Activated CD4-positive, alpha-beta T cell treated with anti-CD3 and anti-CD28 coated beads for 36 hours (primary cell): Measurements from ENCODE around the gene GRB10. TPM values are rescaled to one million over a fixed set of nuclear protein-coding genes. Genes with fewer than 3 reads are reported as not detected.
"Not testable (repeated sequence)": the region's sequence is repeated elsewhere in the genome, so short reads cannot be mapped to it uniquely, and the experiment has no call there.

ENCODE experiments used
- ATAC-seq: fragments of 200-7000 bp; cut with Tn5 transposase; one replicate; pipeline ENCODE4 v1.10.0; 2021; ENCODE audit warnings: mild to moderate bottlenecking, moderate library complexity
- CTCF ChIA-PET: fragments of 350-600 bp; sonication (Branson Sonifier 250); formaldehyde crosslinking; loops from one replicate; lab custom pipeline; 2021; ENCODE audit warnings: antibody characterized with exemption; lab: Charles Lee
- POLR2A ChIA-PET: fragments of 350-600 bp; sonication (Branson Sonifier 250); formaldehyde crosslinking; loops from one replicate; lab custom pipeline; 2021; ENCODE audit warnings: antibody characterized with exemption, inconsistent platforms; lab: Charles Lee
- DNase-seq: peaks from one replicate; pipeline ENCODE4 v3.0.0-alpha.2; 2020
- H3K27ac Mint-ChIP-seq: one replicate; pipeline ENCODE4 v1.8.0; 2021; ENCODE audit warnings: mixed read lengths
- H3K27me3 Mint-ChIP-seq: one replicate; pipeline ENCODE4 v1.8.0; 2021; ENCODE audit warnings: mixed read lengths
- H3K36me3 Mint-ChIP-seq: one replicate; pipeline ENCODE4 v1.8.0; 2021; ENCODE audit warnings: low read depth, mixed read lengths
- H3K4me1 Mint-ChIP-seq: one replicate; pipeline ENCODE4 v1.8.0; 2021; ENCODE audit warnings: mixed read lengths
- H3K4me3 Mint-ChIP-seq: one replicate; pipeline ENCODE4 v1.8.0; 2021; ENCODE audit warnings: mild to moderate bottlenecking, moderate library complexity, mixed read lengths
- H3K9me3 Mint-ChIP-seq: one replicate; pipeline ENCODE4 v1.8.0; 2021; ENCODE audit warnings: low read depth, mixed read lengths
- intact Hi-C, 2 experiments: fragments of 100-400 bp; cut with DNase I in 1 of 2; cut with micrococcal nuclease in 1 of 2; formaldehyde crosslinking; loops; one replicate each; pipeline versions ENCODE4 v1.14.2 to v1.15.1; 2022 to 2024; cut with DNase I, micrococcal nuclease
- total RNA-seq, 2 experiments: library from RNA; stranded (reverse); gene quantifications; one replicate each; pipeline ENCODE4 v1.2.3, GENCODE V29; 2021

The GRB10 gene
- total RNA-seq, 2 experiments from 2014 or later = 9.5 to 11.9 TPM

DNA sequence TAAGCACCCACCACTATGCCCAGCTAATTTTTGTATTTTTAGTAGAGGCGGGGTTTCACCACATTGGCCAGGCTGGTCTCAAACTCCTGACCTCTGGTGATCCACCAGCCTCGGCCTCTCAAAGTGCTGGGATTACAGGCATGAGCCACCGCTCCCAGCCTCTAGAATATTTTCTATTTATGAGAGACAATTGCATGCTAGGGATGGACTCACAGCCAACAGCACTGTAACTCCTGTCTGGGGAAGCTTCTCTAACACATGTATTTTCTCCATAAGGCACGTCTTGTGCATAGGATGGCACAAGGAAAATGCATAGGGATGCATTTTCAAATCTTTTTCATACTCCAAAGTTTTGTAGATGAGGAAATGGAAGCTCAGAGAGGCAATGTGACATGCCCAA lies 237.1 kb downstream of the GRB10 start:
- ATAC-seq, H3K36me3 Mint-ChIP-seq, H3K9me3 Mint-ChIP-seq, H3K27me3 Mint-ChIP-seq, H3K4me1 Mint-ChIP-seq, intact Hi-C loops, POLR2A ChIA-PET, H3K4me3 Mint-ChIP-seq, DNase-seq, H3K27ac Mint-ChIP-seq: not testable (repeated sequence)
- CTCF ChIA-PET = interaction anchor here (0.9 kb wide), 1 partner anchor 45 kb away, joined by 4 read pairs; no protein-coding TSS in a partner anchor

DNA sequence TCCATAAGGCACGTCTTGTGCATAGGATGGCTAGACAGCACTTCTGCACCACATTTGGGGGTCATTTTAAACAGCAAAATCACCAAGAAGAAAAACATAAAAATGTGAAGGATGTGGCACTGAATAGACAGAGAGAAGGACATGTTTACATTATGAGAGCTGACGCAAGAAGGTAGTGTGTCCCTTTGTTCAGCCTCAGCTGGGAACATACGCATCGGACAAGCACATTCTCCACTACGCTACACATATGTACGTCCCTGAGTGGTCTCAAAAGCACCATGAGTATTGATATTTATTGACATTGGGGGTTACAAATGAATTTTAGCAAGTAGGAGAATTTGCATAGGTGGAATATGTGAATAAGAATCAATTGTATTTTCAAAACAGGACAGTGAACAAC lies 237.7 kb downstream of the GRB10 start:
- DNase-seq (no peak), ATAC-seq (no peak)
- no peak overlapping the region for H3K4me3 Mint-ChIP-seq
- POLR2A ChIA-PET = no interaction called here
- no peaks in the 10 kb centered on the region for H3K9me3 Mint-ChIP-seq
- no peaks in the 10 kb centered on the region for H3K36me3 Mint-ChIP-seq
- CTCF ChIA-PET = interaction anchor here (0.8 kb wide), 1 partner anchor 13 kb away, joined by 5 read pairs; no protein-coding TSS in a partner anchor
- no peak overlapping the region for H3K27ac Mint-ChIP-seq
- no peaks in the 10 kb centered on the region for H3K4me1 Mint-ChIP-seq
- no peaks in the 10 kb centered on the region for H3K27me3 Mint-ChIP-seq
- intact Hi-C loops = no loop called here

DNA sequence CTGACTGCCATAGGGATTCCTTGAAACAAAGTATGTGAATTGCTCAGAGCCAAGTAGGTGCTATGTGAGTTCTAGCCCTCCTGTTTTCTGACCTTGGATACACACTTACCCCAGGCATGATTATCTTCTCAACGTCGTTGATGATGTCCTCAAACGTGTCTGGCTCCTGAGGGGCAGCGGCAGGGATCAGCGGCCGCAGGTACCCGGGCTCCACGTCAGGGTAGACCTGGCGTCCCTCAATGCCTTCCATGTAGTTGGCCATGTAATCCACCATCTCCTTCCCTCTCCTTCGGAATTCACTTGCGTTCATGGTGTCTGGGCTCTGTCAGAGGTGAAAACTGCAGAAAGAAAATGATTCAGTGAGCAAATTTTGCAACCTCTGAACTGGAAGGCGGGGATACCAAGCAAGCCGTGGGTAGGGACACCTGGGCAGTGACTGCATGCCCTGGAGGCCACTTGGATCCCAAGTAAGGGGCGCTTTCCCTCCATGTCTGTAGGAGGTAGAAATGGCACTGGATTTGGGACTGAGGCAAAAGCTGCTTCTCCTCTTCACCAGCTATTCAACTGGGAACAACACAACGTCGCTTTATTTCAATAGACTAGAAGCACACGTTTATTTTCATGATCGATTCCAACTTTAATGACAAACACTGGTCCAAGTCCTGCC lies 238.8 kb downstream of the GRB10 start:
- Mint-ChIP-seq H3K4me1 (no peaks in the 10 kb centered on the region), H3K9me3 (no peaks in the 10 kb centered on the region), H3K4me3 (no peak overlapping the region), H3K27me3 (no peaks in the 10 kb centered on the region), H3K27ac (no peak overlapping the region), H3K36me3 (no peaks in the 10 kb centered on the region)
- DNase-seq (no peak), ATAC-seq (no peak)
- ChIA-PET CTCF (interaction anchor here (0.8 kb wide), 1 partner anchor 12 kb away, joined by 5 read pairs; no protein-coding TSS in a partner anchor), POLR2A (no interaction called here)
- intact Hi-C loops = no loop called here

DNA sequence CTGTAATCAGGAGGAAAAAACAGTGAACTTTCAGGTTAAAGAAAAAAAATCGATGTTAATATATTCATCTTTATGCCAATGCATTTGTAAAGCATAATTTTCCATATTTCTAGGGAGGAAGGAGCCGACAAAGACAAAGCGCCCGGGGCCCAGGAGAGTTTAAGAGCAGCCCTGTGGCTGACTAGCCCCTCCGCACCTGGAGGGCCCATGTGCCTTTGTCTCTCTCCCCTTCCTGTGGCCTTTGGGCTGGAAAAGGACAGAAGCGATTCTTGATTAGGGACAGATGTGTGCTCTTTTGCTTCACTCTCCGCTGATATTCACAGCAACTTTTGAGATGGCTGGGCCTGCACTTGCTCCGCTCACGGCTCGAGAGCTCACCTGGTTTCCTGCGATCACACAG lies 240.6 kb downstream of the GRB10 start:
- intact Hi-C loops = no loop called here
- POLR2A ChIA-PET = no interaction called here
- Mint-ChIP-seq H3K4me3 (no peak overlapping the region), H3K27ac (no peak overlapping the region), H3K9me3 (no peaks in the 10 kb centered on the region), H3K36me3 (no peaks in the 10 kb centered on the region), H3K27me3 (no peaks in the 10 kb centered on the region), H3K4me1 (no peaks in the 10 kb centered on the region)
- ATAC-seq (no peak), DNase-seq (no peak)
- CTCF ChIA-PET = interaction anchor here (0.8 kb wide), 1 partner anchor 552 kb away, joined by 4 read pairs; no protein-coding TSS in a partner anchor

DNA sequence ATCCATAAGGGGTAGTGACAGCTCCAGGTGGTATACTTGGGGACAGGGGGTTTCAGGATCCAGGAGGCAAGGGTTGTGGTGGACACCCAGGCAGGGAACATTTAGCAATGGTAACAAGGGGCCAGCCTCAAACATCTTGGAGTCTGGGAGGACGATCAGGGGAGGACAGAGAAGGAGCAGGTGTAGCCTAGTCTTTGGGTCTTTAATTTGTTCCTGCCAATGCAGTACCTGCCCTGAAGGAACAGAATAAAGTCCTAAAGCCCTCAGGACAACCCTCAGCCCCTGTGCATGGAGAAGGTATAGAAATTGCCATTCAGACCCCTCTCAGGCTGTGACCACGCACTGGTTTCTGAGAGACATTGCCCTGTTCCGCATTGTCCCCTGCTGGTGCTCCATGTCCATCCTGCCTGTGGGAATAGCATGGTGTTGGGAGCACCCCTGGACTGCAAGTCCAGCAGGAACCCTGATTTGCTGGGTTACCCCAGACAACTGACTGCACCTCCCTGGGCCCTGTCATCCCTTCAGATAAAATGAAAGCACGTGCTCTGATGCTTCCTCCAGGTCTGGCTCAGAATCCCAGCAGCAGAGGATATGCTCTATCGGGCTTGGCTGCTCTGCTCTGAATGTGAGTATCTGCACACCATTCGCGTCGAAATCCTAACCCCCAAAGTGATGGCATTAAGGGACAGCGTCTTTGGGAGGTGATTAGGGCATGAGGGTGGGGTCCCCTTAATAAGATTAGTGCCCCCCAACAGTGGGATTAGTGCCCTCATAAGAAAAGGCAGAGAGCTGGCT lies 241.7 kb downstream of the GRB10 start:
- ATAC-seq (no peak), DNase-seq (no peak)
- ChIA-PET CTCF (no interaction called here), POLR2A (no interaction called here)
- intact Hi-C loops = no loop called here
- Mint-ChIP-seq H3K36me3 (no peaks in the 10 kb centered on the region), H3K27me3 (no peaks in the 10 kb centered on the region), H3K4me3 (no peak overlapping the region), H3K4me1 (no peaks in the 10 kb centered on the region), H3K27ac (no peak overlapping the region), H3K9me3 (no peaks in the 10 kb centered on the region)

Other genes with a start within 250 kb of the GRB10 start
- gene DDC, start 217.5 kb downstream of the GRB10 start, total RNA-seq = under 1 TPM; 0.28 to 0.53 TPM